ENCODE measurements around the gene LMBR1L.

The LMBR1L gene

DNA sequence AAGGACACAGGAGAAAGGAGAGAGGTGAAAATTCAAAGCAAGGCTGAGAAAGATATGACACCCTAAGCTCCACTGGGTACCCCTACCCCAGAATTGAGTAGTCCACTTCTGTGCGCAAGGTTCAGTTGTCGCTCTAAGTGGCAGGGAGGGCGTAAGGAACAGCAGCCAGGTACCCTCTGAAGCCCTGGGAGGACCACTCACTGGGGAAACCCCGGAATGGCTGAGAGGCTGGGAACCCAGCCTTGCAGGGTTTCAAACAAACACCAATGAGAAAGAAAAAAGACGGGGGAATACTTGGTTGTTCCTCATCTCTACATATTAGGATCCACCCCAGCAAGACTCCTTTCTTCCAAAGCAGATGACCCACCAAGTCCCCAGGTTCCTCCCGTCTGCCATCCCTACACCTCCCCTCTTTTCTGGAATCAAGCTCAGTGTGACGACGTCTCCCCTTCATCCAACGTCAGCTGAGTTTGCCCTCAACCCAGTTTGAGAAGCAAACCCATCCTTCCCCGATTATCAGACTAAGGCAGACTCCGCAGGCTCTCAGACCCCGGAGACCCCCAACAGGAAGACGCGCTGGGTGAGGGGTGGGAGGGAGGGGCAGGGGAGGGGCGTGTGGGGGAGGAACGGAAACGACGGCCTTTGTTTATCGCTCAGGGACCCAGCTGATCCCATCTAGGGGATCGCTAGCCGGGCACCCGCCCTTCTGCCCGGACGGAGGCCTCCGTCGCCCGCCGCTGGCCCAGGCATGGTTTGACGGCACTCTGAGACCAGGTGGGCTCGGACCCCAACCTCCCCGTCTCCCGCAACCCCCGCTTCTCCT is 795 bp downstream of the LMBR1L start:
- Histone ChIP-seq H3K27ac (ENCODE audit: low read depth, low read length) (peak overlapping the region; percentile 50; the same call in 1 of the 2 replicates), H3K4me1 (ENCODE audit: control insufficient read depth, insufficient read depth, low read length, unreplicated experiment) (peaks cover 27% of the 10 kb centered on the region), H3K4me3 (ENCODE audit: low read depth, low read length) (peak overlapping the region; percentile 98), H3K79me2 (ENCODE audit: control insufficient read depth, insufficient read depth, low read length, unreplicated experiment) (peaks cover 39% of the 10 kb centered on the region), H2AFZ (ENCODE audit: low read length, unreplicated experiment) (peak overlapping the region; percentile 99), H3K27me3 (ENCODE audit: insufficient read depth, low read length) (no peaks in the 10 kb centered on the region), H3K36me3 (ENCODE audit: insufficient read depth, low read length) (no peaks in the 10 kb centered on the region)

- H3K4me1 ChIP-seq (ENCODE audit: control insufficient read depth, insufficient read depth, low read length, unreplicated experiment), result peaks cover 27% of the 10 kb centered on the region
- peak overlapping the region; percentile 33; the same call in 1 of the 2 replicates for H3K27ac ChIP-seq (ENCODE audit: low read depth, low read length)
Observed at GRCh38 chr12:49108958-49109404, 1.7 kb downstream of the LMBR1L start.

GRCh38 chr12:49105504-49106084 is 5.1 kb downstream of the LMBR1L start:
- Histone ChIP-seq H3K27ac (ENCODE audit: low read depth, low read length) (peak overlapping the region; percentile 82), H3K36me3 (ENCODE audit: insufficient read depth, low read length) (peaks cover 3% of the 10 kb centered on the region; the same call in 1 of the 2 replicates)

More at GRCh38 chr12:49108958-49109404, 1.7 kb downstream of the LMBR1L start:
- H3K27me3 ChIP-seq (ENCODE audit: insufficient read depth, low read length), result no peaks in the 10 kb centered on the region
- H3K79me2 ChIP-seq (ENCODE audit: control insufficient read depth, insufficient read depth, low read length, unreplicated experiment), result peaks cover 39% of the 10 kb centered on the region
- H3K36me3 ChIP-seq (ENCODE audit: insufficient read depth, low read length), result no peaks in the 10 kb centered on the region
- no peak overlapping the region for H2AFZ ChIP-seq (ENCODE audit: low read length, unreplicated experiment)
- H3K4me3 ChIP-seq (ENCODE audit: low read depth, low read length), result peak overlapping the region; percentile 98

DNA sequence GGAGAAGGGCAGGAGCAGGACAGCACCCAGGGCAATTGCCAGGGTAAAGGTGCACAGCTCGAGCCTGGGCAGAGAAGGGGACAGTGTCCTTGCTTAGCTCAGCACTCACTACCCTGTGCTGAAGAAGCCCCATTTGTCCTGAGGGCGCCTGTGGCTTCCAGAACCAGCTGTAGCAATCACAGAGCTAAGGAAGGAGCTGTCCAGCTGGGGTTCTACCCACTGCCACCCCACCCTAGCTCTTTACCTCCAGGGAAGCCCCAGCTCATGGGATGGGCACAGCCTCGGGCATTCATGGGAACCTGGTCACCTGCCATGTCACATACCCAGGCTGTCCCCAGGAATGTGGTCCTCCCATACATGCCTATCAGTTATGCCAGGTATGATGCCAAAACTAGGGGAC is 5.8 kb downstream of the LMBR1L start:
- no peak overlapping the region for H3K27ac ChIP-seq (ENCODE audit: low read depth, low read length)
- no peak overlapping the region for H2AFZ ChIP-seq (ENCODE audit: low read length, unreplicated experiment)
- H3K4me3 ChIP-seq (ENCODE audit: low read depth, low read length), result no peak overlapping the region
- H3K27me3 ChIP-seq (ENCODE audit: insufficient read depth, low read length), result no peaks in the 10 kb centered on the region
- peaks cover 3% of the 10 kb centered on the region; the same call in 1 of the 2 replicates for H3K36me3 ChIP-seq (ENCODE audit: insufficient read depth, low read length)
- H3K4me1 ChIP-seq (ENCODE audit: control insufficient read depth, insufficient read depth, low read length, unreplicated experiment), result peaks cover 27% of the 10 kb centered on the region
- peaks cover 37% of the 10 kb centered on the region for H3K79me2 ChIP-seq (ENCODE audit: control insufficient read depth, insufficient read depth, low read length, unreplicated experiment)

More at GRCh38 chr12:49105504-49106084, 5.1 kb downstream of the LMBR1L start:
- Histone ChIP-seq H3K4me3 (ENCODE audit: low read depth, low read length) (peak overlapping the region; percentile 20; the same call in 1 of the 2 replicates), H2AFZ (ENCODE audit: low read length, unreplicated experiment) (no peak overlapping the region), H3K27me3 (ENCODE audit: insufficient read depth, low read length) (no peaks in the 10 kb centered on the region), H3K79me2 (ENCODE audit: control insufficient read depth, insufficient read depth, low read length, unreplicated experiment) (peaks cover 39% of the 10 kb centered on the region), H3K4me1 (ENCODE audit: control insufficient read depth, insufficient read depth, low read length, unreplicated experiment) (peaks cover 27% of the 10 kb centered on the region)

DNA sequence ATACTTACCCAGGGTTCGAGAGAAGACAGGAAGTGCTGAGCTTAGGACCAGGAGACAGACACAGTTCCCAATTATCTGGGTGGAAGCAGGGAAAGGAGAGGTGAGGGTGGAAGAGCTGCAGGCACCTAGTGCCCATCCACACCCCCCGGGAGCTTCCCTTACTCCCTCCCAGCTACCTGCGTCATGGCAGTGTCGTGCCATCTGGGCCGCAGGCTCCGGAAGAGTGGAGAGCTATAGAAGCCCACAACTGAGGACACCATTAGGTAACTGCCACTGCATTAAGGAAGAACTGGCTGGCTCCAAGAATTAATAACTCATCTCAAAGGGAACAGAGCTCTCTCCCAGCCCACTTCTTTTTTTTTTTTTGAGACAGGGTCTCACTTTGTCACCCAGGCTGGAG is 10.3 kb downstream of the LMBR1L start:
- H3K4me3 ChIP-seq (ENCODE audit: low read depth, low read length), result no peak overlapping the region
- peaks cover 5% of the 10 kb centered on the region for H3K4me1 ChIP-seq (ENCODE audit: control insufficient read depth, insufficient read depth, low read length, unreplicated experiment)
- H3K79me2 ChIP-seq (ENCODE audit: control insufficient read depth, insufficient read depth, low read length, unreplicated experiment), result peaks cover 4% of the 10 kb centered on the region
- no peak overlapping the region for H3K27ac ChIP-seq (ENCODE audit: low read depth, low read length)
- no peak overlapping the region for H2AFZ ChIP-seq (ENCODE audit: low read length, unreplicated experiment)
- no peaks in the 10 kb centered on the region for H3K27me3 ChIP-seq (ENCODE audit: insufficient read depth, low read length)
- peaks cover 3% of the 10 kb centered on the region; the same call in 1 of the 2 replicates for H3K36me3 ChIP-seq (ENCODE audit: insufficient read depth, low read length)

DNA sequence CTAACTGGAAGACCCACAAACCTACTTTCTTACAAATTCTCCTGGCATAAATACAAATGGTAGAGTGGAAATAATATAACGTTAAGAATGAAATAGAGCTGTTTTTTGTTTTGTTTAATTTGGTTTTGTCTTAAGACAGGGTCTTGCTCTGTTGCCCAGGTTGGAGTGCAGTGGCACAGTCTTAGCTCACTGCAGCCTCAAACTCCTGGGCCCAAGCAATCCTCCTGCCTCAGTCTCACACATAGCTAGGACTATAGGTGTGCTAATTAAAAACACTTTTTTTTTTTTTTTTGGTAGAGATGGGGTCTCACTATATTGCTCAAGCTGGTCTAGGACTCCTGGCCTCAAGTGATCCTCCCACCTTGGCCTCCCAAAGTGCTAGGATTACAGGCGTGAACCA is 11.9 kb downstream of the LMBR1L start:
- H2AFZ ChIP-seq (ENCODE audit: low read length, unreplicated experiment), result no peak overlapping the region
- H3K4me1 ChIP-seq (ENCODE audit: control insufficient read depth, insufficient read depth, low read length, unreplicated experiment), result peaks cover 14% of the 10 kb centered on the region
- peaks cover 3% of the 10 kb centered on the region; the same call in 1 of the 2 replicates for H3K36me3 ChIP-seq (ENCODE audit: insufficient read depth, low read length)
- no peak overlapping the region for H3K27ac ChIP-seq (ENCODE audit: low read depth, low read length)
- H3K79me2 ChIP-seq (ENCODE audit: control insufficient read depth, insufficient read depth, low read length, unreplicated experiment), result no peaks in the 10 kb centered on the region
- peaks cover 15% of the 10 kb centered on the region for H3K27me3 ChIP-seq (ENCODE audit: insufficient read depth, low read length)
- no peak overlapping the region for H3K4me3 ChIP-seq (ENCODE audit: low read depth, low read length)

- Histone ChIP-seq H3K27ac (ENCODE audit: low read depth, low read length) (no peak overlapping the region), H3K36me3 (ENCODE audit: insufficient read depth, low read length) (no peaks in the 10 kb centered on the region; the same call in 1 of the 2 replicates), H3K4me1 (ENCODE audit: control insufficient read depth, insufficient read depth, low read length, unreplicated experiment) (peaks cover 14% of the 10 kb centered on the region), H3K4me3 (ENCODE audit: low read depth, low read length) (no peak overlapping the region), H3K27me3 (ENCODE audit: insufficient read depth, low read length) (peaks cover 22% of the 10 kb centered on the region), H3K79me2 (ENCODE audit: control insufficient read depth, insufficient read depth, low read length, unreplicated experiment) (no peaks in the 10 kb centered on the region), H2AFZ (ENCODE audit: low read length, unreplicated experiment) (no peak overlapping the region)
Observed at GRCh38 chr12:49098035-49098451, 12.6 kb downstream of the LMBR1L start.

DNA sequence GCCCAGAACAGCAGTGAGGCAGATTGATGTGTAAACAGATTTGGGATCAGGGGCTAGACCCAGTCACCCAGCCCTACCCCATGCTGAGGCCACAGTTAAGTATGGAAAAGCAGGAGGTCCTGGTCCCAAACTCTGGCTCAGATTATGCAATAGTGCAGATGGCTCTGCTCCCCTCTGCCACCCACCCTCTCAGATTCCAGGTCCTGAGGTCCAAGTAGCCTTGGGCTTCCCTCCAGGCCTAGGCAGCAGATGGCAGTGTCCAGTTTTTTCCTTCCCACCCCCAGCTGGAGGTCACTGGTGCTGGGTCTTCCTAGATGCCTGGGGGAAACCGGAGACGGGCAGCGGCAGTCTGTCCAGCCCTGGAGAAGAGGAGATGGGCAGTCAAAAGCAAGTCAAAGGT is 13.3 kb downstream of the LMBR1L start:
- Histone ChIP-seq H3K36me3 (ENCODE audit: insufficient read depth, low read length) (no peaks in the 10 kb centered on the region; the same call in 1 of the 2 replicates), H3K79me2 (ENCODE audit: control insufficient read depth, insufficient read depth, low read length, unreplicated experiment) (no peaks in the 10 kb centered on the region), H3K4me3 (ENCODE audit: low read depth, low read length) (no peak overlapping the region), H2AFZ (ENCODE audit: low read length, unreplicated experiment) (no peak overlapping the region), H3K27me3 (ENCODE audit: insufficient read depth, low read length) (peaks cover 28% of the 10 kb centered on the region), H3K4me1 (ENCODE audit: control insufficient read depth, insufficient read depth, low read length, unreplicated experiment) (peaks cover 18% of the 10 kb centered on the region), H3K27ac (ENCODE audit: low read depth, low read length) (no peak overlapping the region)

DNA sequence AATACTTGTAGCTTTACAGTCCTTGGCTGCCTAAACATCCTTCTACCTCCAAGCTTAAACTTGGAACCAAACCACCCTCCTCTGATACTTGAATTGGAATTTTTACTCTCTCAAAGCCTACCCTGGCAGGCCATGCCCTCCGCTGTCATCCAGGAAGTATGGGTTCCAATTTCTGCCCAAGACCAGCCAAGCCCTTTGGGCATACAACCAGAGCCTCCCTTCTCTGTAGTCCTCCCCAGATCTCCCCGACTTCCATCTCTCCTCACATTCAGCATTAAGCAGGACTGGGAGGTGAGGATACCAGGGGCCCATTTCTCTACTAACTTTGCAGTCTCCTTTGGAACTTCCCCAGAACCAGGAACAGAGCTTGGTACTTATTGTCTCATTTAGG is 15.7 kb downstream of the LMBR1L start:
- no peak overlapping the region for H3K27ac ChIP-seq (ENCODE audit: low read depth, low read length)
- H3K36me3 ChIP-seq (ENCODE audit: insufficient read depth, low read length), result no peaks in the 10 kb centered on the region; the same call in 1 of the 2 replicates
- H3K4me1 ChIP-seq (ENCODE audit: control insufficient read depth, insufficient read depth, low read length, unreplicated experiment), result peaks cover 23% of the 10 kb centered on the region
- H2AFZ ChIP-seq (ENCODE audit: low read length, unreplicated experiment), result no peak overlapping the region
- H3K4me3 ChIP-seq (ENCODE audit: low read depth, low read length), result no peak overlapping the region
- H3K27me3 ChIP-seq (ENCODE audit: insufficient read depth, low read length), result peaks cover 47% of the 10 kb centered on the region
- no peaks in the 10 kb centered on the region for H3K79me2 ChIP-seq (ENCODE audit: control insufficient read depth, insufficient read depth, low read length, unreplicated experiment)

DNA sequence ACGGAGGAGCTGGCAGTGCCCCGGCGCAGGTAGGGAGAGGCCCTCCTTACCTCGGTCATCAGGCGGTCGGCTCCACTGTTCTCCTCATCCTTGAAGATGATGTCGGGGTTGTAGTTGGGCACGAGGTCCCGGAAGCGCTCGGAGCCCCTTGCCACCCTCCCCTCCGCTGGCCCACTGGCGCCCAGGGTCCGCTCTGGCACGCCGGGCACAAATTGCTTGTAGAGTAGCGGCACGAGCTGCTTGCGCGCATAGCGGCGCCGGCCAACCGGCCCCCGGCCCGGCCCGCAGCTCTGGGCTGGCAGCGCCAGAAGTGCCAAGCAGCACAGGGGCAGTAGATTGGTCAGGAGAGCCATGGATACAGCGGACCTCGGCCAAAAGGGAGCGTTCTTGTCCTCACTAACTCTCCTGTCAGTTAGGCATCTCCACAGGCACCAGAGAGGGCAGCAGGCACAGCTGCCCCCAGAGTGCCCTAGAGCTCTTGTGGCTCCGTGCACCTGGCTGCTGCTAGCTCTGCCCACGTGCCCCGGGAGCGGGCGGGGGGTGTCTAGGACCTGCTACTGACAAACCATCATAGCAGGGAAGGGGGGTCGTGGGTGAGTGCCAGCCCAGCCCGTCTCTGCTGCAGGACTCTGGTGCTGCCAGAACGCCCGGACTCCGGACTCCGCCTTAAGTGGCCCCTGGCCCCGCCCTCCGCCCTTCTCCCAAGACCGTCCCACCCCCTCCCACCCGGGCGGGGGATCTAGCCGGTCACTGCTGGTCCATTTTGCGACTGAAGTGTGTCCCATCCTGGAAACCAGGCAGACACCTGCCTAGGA is 16.3 kb downstream of the LMBR1L start, which contains the start of gene DHH:
Gene DHH, minus strand, starts transcription at position 642 of the 815 bp plus-strand sequence. Its CDS starts 289 bp downstream, at position 353.
- Histone ChIP-seq H3K27ac (ENCODE audit: low read depth, low read length) (no peak within 1 kb of the TSS), H3K4me1 (ENCODE audit: control insufficient read depth, insufficient read depth, low read length, unreplicated experiment) (peaks cover 26% of the 10 kb centered on the region), H3K36me3 (ENCODE audit: insufficient read depth, low read length) (no peaks in the 10 kb centered on the region; the same call in 1 of the 2 replicates), H2AFZ (ENCODE audit: low read length, unreplicated experiment) (no peak within 1 kb of the TSS), H3K79me2 (ENCODE audit: control insufficient read depth, insufficient read depth, low read length, unreplicated experiment) (no peaks in the 10 kb centered on the region), H3K27me3 (ENCODE audit: insufficient read depth, low read length) (peaks cover 48% of the 10 kb centered on the region), H3K4me3 (ENCODE audit: low read depth, low read length) (peak within 1 kb of the TSS; percentile 45; the same call in 1 of the 2 replicates)
